Measurements from ENCODE around the gene KCNV2.

- TF ChIP-seq EZH2 (IDR thresholded peaks at IDR 0.05) (no peak), EZH2phosphoT487 (IDR thresholded peaks at IDR 0.05) (peak; percentile 60), CTCF (IDR thresholded peaks at IDR 0.05) (no peak)
Observed at GRCh38 chr9:2755285-2755684, 38.0 kb downstream of the KCNV2 start.
